GM12801 (cell line): Measurements from ENCODE around the gene CLRN2.

Experiments
- TF ChIP-seq, protein P1 (sequence below): IDR thresholded peaks from one replicate; pipeline ENCODE4 v1.5.1; 2011; ENCODE audit warnings: control low read depth; ENCODE audit not compliant: insufficient read length; ENCODE audit errors: extremely low read depth

The CLRN2 gene

DNA sequence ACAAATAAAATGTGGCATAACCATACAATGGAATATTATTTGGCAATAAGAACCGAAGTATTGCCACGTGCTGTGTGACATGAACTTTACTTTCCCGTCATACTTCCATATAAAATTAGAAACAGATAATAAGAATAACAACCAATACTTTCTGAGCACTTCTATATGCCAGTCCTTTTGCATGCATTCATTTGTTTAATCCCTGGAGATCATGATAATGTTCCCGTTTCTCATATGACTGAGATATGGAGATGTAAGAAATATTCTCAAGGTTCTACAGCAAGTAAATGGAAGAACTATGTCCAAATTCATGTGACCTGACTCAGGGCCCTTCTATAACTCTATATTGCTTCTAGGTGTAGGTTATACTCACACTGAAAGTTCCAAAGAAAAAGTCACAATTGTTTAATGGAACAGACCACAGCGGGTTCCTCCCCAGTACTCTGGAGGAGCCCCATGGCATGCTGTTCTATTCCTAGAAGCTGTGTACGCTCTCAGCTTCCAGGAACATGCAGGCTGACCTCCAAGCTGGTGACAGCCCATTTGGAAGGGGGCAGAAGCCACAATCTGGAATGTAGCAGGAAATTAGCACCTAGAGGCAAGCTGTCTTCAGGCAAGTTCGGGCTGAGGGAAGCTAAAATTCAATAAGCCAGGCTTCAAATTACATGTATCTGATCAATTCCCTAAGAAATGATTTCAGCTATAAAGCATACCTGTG, 34.6 kb upstream of the CLRN2 start:
- TF ChIP-seq, protein P1, sequence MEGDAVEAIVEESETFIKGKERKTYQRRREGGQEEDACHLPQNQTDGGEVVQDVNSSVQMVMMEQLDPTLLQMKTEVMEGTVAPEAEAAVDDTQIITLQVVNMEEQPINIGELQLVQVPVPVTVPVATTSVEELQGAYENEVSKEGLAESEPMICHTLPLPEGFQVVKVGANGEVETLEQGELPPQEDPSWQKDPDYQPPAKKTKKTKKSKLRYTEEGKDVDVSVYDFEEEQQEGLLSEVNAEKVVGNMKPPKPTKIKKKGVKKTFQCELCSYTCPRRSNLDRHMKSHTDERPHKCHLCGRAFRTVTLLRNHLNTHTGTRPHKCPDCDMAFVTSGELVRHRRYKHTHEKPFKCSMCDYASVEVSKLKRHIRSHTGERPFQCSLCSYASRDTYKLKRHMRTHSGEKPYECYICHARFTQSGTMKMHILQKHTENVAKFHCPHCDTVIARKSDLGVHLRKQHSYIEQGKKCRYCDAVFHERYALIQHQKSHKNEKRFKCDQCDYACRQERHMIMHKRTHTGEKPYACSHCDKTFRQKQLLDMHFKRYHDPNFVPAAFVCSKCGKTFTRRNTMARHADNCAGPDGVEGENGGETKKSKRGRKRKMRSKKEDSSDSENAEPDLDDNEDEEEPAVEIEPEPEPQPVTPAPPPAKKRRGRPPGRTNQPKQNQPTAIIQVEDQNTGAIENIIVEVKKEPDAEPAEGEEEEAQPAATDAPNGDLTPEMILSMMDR, result no peak

DNA sequence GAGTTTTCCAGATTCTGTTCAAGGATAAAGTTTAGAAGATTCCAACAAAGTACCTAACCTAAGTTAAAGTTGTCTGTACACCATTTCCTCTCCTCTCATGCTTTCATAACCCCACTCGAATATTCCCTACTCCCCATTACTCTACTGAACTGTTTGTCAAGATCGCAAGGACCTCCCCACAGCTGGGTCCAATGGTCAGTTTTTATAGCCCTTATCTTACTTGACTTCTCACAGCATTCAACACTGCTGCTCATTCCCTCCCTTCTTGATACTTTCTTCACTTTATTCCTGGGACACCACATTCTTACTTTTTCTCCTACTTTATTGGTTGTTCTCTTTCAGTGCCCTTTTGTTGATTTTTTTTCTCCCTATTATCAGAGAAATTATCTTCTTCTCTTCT, 34.0 kb upstream of the CLRN2 start:
- TF ChIP-seq, protein P1, result no peak

- TF ChIP-seq, protein P1, result no peak
Observed at GRCh38 chr4:17482716-17483115, 32.2 kb upstream of the CLRN2 start.

- TF ChIP-seq, protein P1, result no peak
Observed at GRCh38 chr4:17489123-17489522, 25.8 kb upstream of the CLRN2 start.

DNA sequence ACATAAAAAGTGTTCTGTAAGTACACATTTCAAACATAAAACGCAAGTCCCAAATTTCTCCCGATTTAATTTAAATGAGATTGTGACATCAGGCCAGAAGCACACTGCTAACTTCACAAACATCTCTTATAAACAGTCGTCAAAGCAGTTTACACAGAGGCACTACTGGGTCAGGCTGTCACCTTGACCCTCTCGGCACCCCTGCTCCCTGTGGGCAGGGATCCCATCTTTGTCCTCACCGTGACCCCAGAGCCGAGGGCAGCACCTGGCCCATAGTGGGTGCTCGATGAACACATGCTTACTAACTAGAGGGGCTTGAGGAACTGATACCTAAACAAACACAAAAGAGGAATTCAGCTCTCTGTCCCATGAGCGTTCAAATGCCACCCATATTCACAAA, 25.2 kb upstream of the CLRN2 start:
- TF ChIP-seq, protein P1, result no peak

- TF ChIP-seq, protein P1, result no peak
Observed at GRCh38 chr4:17490575-17491059, 24.3 kb upstream of the CLRN2 start.

DNA sequence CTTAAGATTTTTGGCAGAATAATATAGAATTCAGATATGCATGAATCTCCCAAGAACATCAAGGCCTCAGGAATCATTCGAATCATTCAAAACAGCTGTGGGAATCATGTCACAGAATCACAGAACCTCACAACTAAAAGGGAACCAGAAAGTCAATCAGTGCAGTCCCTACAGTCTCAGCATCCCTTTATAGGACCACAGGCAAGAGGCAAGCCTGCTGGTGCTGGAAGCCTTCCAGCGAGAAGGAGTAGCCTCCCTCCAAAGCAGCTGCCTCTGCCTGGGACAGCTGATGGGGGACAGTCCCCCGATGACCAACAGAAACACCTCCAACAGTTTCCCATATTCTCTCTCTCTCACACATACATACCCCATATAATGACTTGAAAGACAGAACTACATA, 23.8 kb upstream of the CLRN2 start:
- TF ChIP-seq, protein P1, result no peak
